ENCODE results near the gene USP24. TPM values are rescaled to one million over a fixed set of nuclear protein-coding genes. Genes with fewer than 3 reads are reported as not detected.

USP24 gene
- total RNA-seq, 1 donor from 2014 or later: 30.8 TPM

DNA sequence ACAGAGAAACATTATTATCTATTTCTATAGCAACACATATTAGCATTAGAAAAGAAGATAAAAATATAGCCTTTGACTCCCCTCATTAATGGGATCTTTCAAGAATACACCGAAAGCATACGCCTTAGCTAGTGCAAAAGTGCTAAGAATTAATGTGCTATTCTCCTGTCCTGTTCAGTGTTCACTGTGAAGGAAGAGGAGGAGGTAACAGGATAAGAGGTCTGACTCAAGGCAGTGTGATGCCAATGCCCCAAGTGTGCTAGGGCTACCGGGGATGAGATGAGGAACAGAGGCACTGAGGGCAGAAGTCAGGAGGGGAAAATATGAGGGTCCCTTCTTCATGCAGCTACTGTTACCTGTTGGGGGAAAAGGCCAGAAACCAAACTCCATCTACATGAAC lies 43.5 kb downstream of the USP24 start:
- Histone ChIP-seq H3K27me3 (ENCODE audit: insufficient read depth, low read length) (no peaks in the 10 kb centered on the region), H3K4me1 (ENCODE audit: insufficient read depth, low read length) (no peaks in the 10 kb centered on the region), H3K4me3 (ENCODE audit: insufficient read depth, low read depth, low read length) (no peak overlapping the region), H3K36me3 (ENCODE audit: insufficient read depth, low read length) (peaks cover 8% of the 10 kb centered on the region), H2AFZ (ENCODE audit: low read depth, low read length) (no peak overlapping the region), H3K9ac (ENCODE audit: low read length) (no peak overlapping the region), H3K27ac (ENCODE audit: low read depth, low read length) (no peak overlapping the region), H3K79me2 (ENCODE audit: insufficient read depth, low read length) (peaks cover 2% of the 10 kb centered on the region), H3K4me2 (ENCODE audit: low read length) (no peak overlapping the region), H3K9me3 (ENCODE audit: insufficient read depth, low read depth, low read length) (no peaks in the 10 kb centered on the region), H4K20me1 (ENCODE audit: insufficient read depth, low read length) (peaks cover 16% of the 10 kb centered on the region)
- FAIRE-seq (no peak), DNase-seq (ENCODE audit: low read depth) (no peak)
- H3K27me3 Mint-ChIP-seq (ENCODE audit: low read depth, unreplicated experiment): no peaks in the 10 kb centered on the region
- no peak overlapping the region for H3K27ac Mint-ChIP-seq (ENCODE audit: unreplicated experiment)
- no peak overlapping the region for H3K4me3 Mint-ChIP-seq (ENCODE audit: unreplicated experiment)
- no peaks in the 10 kb centered on the region for H3K9me3 Mint-ChIP-seq (ENCODE audit: unreplicated experiment)
- peaks cover 5% of the 10 kb centered on the region for H3K36me3 Mint-ChIP-seq (ENCODE audit: low read depth, unreplicated experiment)
- no peak for TF ChIP-seq CTCF (IDR thresholded peaks at IDR 0.05; ENCODE audit: insufficient read depth, low read depth, low read length)
- TF ChIP-seq EZH2 (IDR thresholded peaks at IDR 0.05; ENCODE audit: insufficient read depth, low read length): no peak
- peaks cover 15% of the 10 kb centered on the region for H3K4me1 Mint-ChIP-seq (ENCODE audit: low read depth, unreplicated experiment)

DNA sequence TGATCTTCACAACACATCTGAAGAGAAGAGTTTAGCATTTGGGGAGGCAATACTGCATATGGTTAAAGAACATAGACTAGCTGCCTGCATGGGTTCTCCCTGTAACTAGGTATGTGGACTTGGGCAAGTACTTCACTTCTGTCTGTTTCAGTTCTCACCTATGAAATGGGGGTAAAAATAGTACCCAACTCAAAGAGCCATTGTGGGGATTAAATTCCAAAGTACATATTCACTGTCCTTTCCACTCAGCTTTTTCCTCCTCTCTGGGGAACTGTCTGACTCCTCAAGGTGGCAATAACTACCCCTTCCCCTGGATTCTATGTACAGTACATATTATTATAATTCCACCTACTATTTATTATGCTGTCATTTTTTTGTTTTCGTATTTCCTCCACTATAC lies 44.7 kb downstream of the USP24 start:
- H3K79me2 ChIP-seq (ENCODE audit: insufficient read depth, low read length): peaks cover 2% of the 10 kb centered on the region
- Mint-ChIP-seq H3K27ac (ENCODE audit: unreplicated experiment) (no peak overlapping the region), H3K4me3 (ENCODE audit: unreplicated experiment) (no peak overlapping the region), H3K36me3 (ENCODE audit: low read depth, unreplicated experiment) (peaks cover 5% of the 10 kb centered on the region), H3K27me3 (ENCODE audit: low read depth, unreplicated experiment) (no peaks in the 10 kb centered on the region), H3K4me1 (ENCODE audit: low read depth, unreplicated experiment) (peaks cover 15% of the 10 kb centered on the region), H3K9me3 (ENCODE audit: unreplicated experiment) (no peaks in the 10 kb centered on the region)
- no peak for TF ChIP-seq CTCF (IDR thresholded peaks at IDR 0.05; ENCODE audit: insufficient read depth, low read depth, low read length)
- TF ChIP-seq EZH2 (IDR thresholded peaks at IDR 0.05; ENCODE audit: insufficient read depth, low read length): no peak
- no peaks in the 10 kb centered on the region for H3K27me3 ChIP-seq (ENCODE audit: insufficient read depth, low read length)
- FAIRE-seq (no peak), DNase-seq (ENCODE audit: low read depth) (no peak)
- H3K9me3 ChIP-seq (ENCODE audit: insufficient read depth, low read depth, low read length): no peaks in the 10 kb centered on the region
- peaks cover 12% of the 10 kb centered on the region for H4K20me1 ChIP-seq (ENCODE audit: insufficient read depth, low read length)
- no peaks in the 10 kb centered on the region for H3K4me1 ChIP-seq (ENCODE audit: insufficient read depth, low read length)
- no peak overlapping the region for H3K27ac ChIP-seq (ENCODE audit: low read depth, low read length)
- no peak overlapping the region for H2AFZ ChIP-seq (ENCODE audit: low read depth, low read length)
- H3K9ac ChIP-seq (ENCODE audit: low read length): no peak overlapping the region
- peaks cover 11% of the 10 kb centered on the region for H3K36me3 ChIP-seq (ENCODE audit: insufficient read depth, low read length)
- no peak overlapping the region for H3K4me2 ChIP-seq (ENCODE audit: low read length)
- H3K4me3 ChIP-seq (ENCODE audit: insufficient read depth, low read depth, low read length): no peak overlapping the region

DNA sequence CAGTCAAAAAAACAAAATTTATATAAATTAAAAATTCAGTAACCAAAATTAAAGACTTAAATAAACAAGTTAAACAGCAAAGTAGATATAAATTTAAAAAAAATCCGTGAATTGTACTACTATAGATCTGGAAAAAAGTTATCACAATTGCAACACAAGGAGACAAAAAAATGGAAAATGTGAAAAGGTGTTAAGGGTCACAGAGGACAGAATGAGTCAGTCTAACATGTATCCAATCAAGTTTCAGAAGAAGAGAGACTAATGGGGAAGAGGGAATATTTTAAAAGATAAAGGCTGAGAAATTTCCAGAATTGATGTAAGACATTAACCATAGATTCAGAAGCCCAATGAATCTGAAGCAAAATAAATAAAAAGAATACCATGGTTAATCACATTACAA lies 46.0 kb downstream of the USP24 start:
- H3K4me3 Mint-ChIP-seq (ENCODE audit: unreplicated experiment): no peak overlapping the region
- Histone ChIP-seq H3K27ac (ENCODE audit: low read depth, low read length) (no peak overlapping the region), H3K4me2 (ENCODE audit: low read length) (no peak overlapping the region), H3K79me2 (ENCODE audit: insufficient read depth, low read length) (peaks cover 2% of the 10 kb centered on the region), H3K27me3 (ENCODE audit: insufficient read depth, low read length) (no peaks in the 10 kb centered on the region), H4K20me1 (ENCODE audit: insufficient read depth, low read length) (peaks cover 11% of the 10 kb centered on the region), H3K36me3 (ENCODE audit: insufficient read depth, low read length) (peaks cover 11% of the 10 kb centered on the region), H3K9me3 (ENCODE audit: insufficient read depth, low read depth, low read length) (no peaks in the 10 kb centered on the region), H3K4me1 (ENCODE audit: insufficient read depth, low read length) (no peaks in the 10 kb centered on the region), H3K4me3 (ENCODE audit: insufficient read depth, low read depth, low read length) (no peak overlapping the region), H2AFZ (ENCODE audit: low read depth, low read length) (no peak overlapping the region), H3K9ac (ENCODE audit: low read length) (no peak overlapping the region)
- no peak for TF ChIP-seq CTCF (IDR thresholded peaks at IDR 0.05; ENCODE audit: insufficient read depth, low read depth, low read length)
- TF ChIP-seq EZH2 (IDR thresholded peaks at IDR 0.05; ENCODE audit: insufficient read depth, low read length): no peak
- no peaks in the 10 kb centered on the region for H3K9me3 Mint-ChIP-seq (ENCODE audit: unreplicated experiment)
- H3K27me3 Mint-ChIP-seq (ENCODE audit: low read depth, unreplicated experiment): no peaks in the 10 kb centered on the region
- peaks cover 5% of the 10 kb centered on the region for H3K36me3 Mint-ChIP-seq (ENCODE audit: low read depth, unreplicated experiment)
- no peak for DNase-seq (ENCODE audit: low read depth)
- H3K4me1 Mint-ChIP-seq (ENCODE audit: low read depth, unreplicated experiment): peaks cover 15% of the 10 kb centered on the region
- H3K27ac Mint-ChIP-seq (ENCODE audit: unreplicated experiment): no peak overlapping the region
- FAIRE-seq: no peak

Data from astrocyte (in vitro differentiated cells and primary cell).